Activated T-cell treated with anti-CD3 and anti-CD28 coated beads, Interleukin-2, amount 50 U/mL, for 72 hours (primary cell): ENCODE results near the gene SAMD3. TPM values are rescaled to one million over a fixed set of nuclear protein-coding genes. Genes with fewer than 3 reads are reported as not detected.
"Not testable (repeated sequence)": the region's sequence is repeated elsewhere in the genome, so short reads cannot be mapped to it uniquely, and the experiment has no call there.

Experiments used
- ATAC-seq, 2 donors: fragments of 150-1000 bp; cut with Tn5 transposase; replicated peaks in 1 of 2; 2 replicates each; pipeline ENCODE4 v1.10.0; 2021; ENCODE audit warnings: moderate library complexity in 2 of 2, mild to moderate bottlenecking in 1 of 2
- DNase-seq, 2 donors: peaks; one replicate each; pipeline ENCODE4 v3.0.0; 2021 to 2022; ENCODE audit warnings: mixed read lengths in 1 of 2
- H3K27ac Mint-ChIP-seq: one replicate; pipeline ENCODE4 v1.8.0; 2022; ENCODE audit warnings: mild to moderate bottlenecking, moderate library complexity, mixed read lengths
- H3K27me3 Mint-ChIP-seq: one replicate; pipeline ENCODE4 v1.8.0; 2022; ENCODE audit warnings: low read depth, mixed read lengths
- H3K36me3 Mint-ChIP-seq, 2 donors: one replicate each; pipeline ENCODE4 v1.8.0; 2022; ENCODE audit warnings: mixed read lengths in 2 of 2, mild to moderate bottlenecking in 1 of 2; ENCODE audit not compliant: insufficient read depth in 2 of 2
- H3K4me1 Mint-ChIP-seq: one replicate; pipeline ENCODE4 v1.8.0; 2022; ENCODE audit warnings: low read depth, mixed read lengths
- H3K4me3 Mint-ChIP-seq, 2 donors: one replicate each; pipeline ENCODE4 v1.8.0; 2022; ENCODE audit warnings: mild to moderate bottlenecking in 2 of 2, mixed read lengths in 2 of 2, moderate library complexity in 2 of 2
- H3K9me3 Mint-ChIP-seq, 2 donors: one replicate each; pipeline ENCODE4 v1.8.0; 2022; ENCODE audit warnings: mixed read lengths in 2 of 2
- total RNA-seq, 2 donors: library from RNA; stranded (reverse); gene quantifications; one replicate each; pipeline ENCODE4 v1.2.3, GENCODE V29; 2022

SAMD3 gene
- total RNA-seq, 2 donors from 2014 or later, result 3.8 to 4.6 TPM

- Mint-ChIP-seq H3K36me3 (peaks cover 3 to 5% of the 10 kb centered on the region in 2 donors), H3K4me1 (peaks cover 22% of the 10 kb centered on the region), H3K4me3 (no peak overlapping the region)
These were observed 18.4 kb downstream of the SAMD3 start for GRCh38 chr6:130204322-130204721.

GRCh38 chr6:130203370-130203769 is 19.4 kb downstream of the SAMD3 start:
- no peak for DNase-seq
- Mint-ChIP-seq H3K9me3 (peaks cover 0 to 1% of the 10 kb centered on the region in 2 donors), H3K27ac (peak overlapping the region; percentile 19), H3K36me3 (peaks cover 3 to 5% of the 10 kb centered on the region in 2 donors), H3K4me1 (peaks cover 22% of the 10 kb centered on the region), H3K4me3 (peak overlapping the region; percentile 9 to 35), H3K27me3 (no peaks in the 10 kb centered on the region)
- no peak for ATAC-seq

More at GRCh38 chr6:130204322-130204721, 18.4 kb downstream of the SAMD3 start:
- DNase-seq, result no peak
- no peak for ATAC-seq
- Mint-ChIP-seq H3K27me3 (no peaks in the 10 kb centered on the region), H3K27ac (no peak overlapping the region), H3K9me3 (peaks cover 0 to 1% of the 10 kb centered on the region in 2 donors)

DNA sequence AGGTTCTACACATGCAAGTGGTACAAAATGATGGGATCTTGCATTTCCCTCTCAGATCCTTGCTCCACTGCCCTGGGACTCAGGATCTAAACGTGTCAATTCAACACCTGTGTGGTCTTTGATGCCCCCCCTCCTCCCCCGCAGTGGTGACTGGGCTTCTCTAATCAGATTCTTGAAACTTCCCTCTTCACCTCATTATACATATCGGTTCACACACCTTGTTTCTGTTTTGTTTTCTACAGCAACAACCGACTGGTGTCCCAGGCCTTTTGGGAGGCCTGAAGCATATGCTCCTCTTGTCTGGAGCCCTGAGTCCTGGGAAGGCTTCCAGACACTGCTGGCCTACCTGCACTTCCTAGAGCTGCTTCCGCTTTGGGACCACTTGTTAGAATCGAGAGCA is 20.0 kb downstream of the SAMD3 start:
- Mint-ChIP-seq H3K9me3 (peaks cover 0 to 1% of the 10 kb centered on the region in 2 donors), H3K4me3 (peak overlapping the region; percentile 47 to 63), H3K27ac (peak overlapping the region; percentile 19), H3K27me3 (no peaks in the 10 kb centered on the region), H3K4me1 (peaks cover 22% of the 10 kb centered on the region), H3K36me3 (peaks cover 2 to 3% of the 10 kb centered on the region in 2 donors)
- peak; percentile 39 to 48 for ATAC-seq
- DNase-seq, result peak in 1 of 2 donors; percentile 22

DNA sequence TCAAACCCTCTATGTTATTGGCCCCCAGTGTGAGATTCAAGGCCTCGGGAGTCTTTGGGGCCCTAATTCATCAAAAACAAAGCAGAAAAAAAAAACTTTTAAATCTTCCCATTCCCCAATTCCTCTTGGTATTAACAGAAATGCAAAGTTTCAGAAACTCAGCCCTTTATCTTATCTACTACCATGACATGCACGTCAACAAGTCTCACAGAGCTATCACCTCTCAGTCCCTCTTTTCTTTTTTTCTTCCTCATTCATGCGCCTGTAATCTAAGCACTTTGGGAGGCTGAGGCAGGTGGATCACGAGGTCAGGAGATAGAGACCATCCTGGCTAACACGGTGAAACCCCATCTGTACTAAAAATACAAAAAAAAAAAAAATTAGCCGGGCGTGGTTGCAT is 22.7 kb downstream of the SAMD3 start:
- Mint-ChIP-seq H3K27ac (no peak overlapping the region), H3K9me3 (peaks cover 0 to 1% of the 10 kb centered on the region in 2 donors), H3K4me3 (no peak overlapping the region), H3K36me3 (peaks cover 1 to 4% of the 10 kb centered on the region in 2 donors), H3K4me1 (peaks cover 19% of the 10 kb centered on the region), H3K27me3 (no peaks in the 10 kb centered on the region)
- no peak for DNase-seq
- ATAC-seq, result no peak

GRCh38 chr6:130198483-130199035 is 24.2 kb downstream of the SAMD3 start:
- ATAC-seq (no peak), DNase-seq (no peak)
- Mint-ChIP-seq H3K27ac (no peak overlapping the region), H3K4me3 (no peak overlapping the region), H3K27me3 (no peaks in the 10 kb centered on the region), H3K36me3 (peaks cover 1 to 5% of the 10 kb centered on the region in 2 donors), H3K4me1 (peaks cover 27% of the 10 kb centered on the region), H3K9me3 (peaks cover 0 to 1% of the 10 kb centered on the region in 2 donors)

DNA sequence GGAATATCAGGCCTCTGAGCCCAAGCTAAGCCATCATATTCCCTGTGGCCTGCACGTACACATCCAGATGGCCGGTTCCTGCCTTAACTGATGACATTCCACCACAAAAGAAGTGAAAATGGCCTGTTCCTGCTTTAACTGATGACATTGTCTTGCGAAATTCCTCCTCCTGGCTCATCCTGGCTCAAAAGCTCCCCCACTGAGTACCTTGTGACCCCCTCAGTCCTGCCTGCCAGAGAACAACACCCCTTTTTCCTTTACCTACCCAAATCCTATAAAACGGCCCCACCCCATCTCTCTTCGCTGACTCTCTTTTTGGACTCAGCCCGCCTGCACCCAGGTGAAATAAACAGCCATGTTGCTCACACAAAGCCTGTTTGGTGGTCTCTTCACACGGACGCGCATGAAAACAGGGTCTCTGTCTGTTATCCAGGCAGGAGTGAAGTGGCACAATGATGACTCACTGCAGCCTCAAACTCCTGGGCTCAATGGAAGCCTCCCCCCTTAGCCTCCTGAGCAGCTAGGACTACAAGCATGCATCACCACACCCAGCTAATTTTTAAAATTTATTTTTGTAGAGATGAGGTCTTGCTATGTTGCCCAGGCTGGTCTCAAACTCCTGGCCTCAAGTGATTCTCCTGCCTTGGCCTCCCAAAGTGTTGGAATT is 24.8 kb downstream of the SAMD3 start:
- not testable (repeated sequence) for H3K9me3 Mint-ChIP-seq, H3K4me3 Mint-ChIP-seq, H3K27ac Mint-ChIP-seq, H3K27me3 Mint-ChIP-seq, DNase-seq, ATAC-seq
- H3K4me1 Mint-ChIP-seq, result peaks cover 27% of the 10 kb centered on the region
- peaks cover 5 to 10% of the 10 kb centered on the region in 2 donors for H3K36me3 Mint-ChIP-seq

GRCh38 chr6:130194434-130194833 is 28.3 kb downstream of the SAMD3 start:
- H3K4me3 Mint-ChIP-seq, H3K27me3 Mint-ChIP-seq, H3K27ac Mint-ChIP-seq, H3K9me3 Mint-ChIP-seq, ATAC-seq, DNase-seq: not testable (repeated sequence)
- Mint-ChIP-seq H3K4me1 (peaks cover 53% of the 10 kb centered on the region), H3K36me3 (peaks cover 4 to 15% of the 10 kb centered on the region in 2 donors)

DNA sequence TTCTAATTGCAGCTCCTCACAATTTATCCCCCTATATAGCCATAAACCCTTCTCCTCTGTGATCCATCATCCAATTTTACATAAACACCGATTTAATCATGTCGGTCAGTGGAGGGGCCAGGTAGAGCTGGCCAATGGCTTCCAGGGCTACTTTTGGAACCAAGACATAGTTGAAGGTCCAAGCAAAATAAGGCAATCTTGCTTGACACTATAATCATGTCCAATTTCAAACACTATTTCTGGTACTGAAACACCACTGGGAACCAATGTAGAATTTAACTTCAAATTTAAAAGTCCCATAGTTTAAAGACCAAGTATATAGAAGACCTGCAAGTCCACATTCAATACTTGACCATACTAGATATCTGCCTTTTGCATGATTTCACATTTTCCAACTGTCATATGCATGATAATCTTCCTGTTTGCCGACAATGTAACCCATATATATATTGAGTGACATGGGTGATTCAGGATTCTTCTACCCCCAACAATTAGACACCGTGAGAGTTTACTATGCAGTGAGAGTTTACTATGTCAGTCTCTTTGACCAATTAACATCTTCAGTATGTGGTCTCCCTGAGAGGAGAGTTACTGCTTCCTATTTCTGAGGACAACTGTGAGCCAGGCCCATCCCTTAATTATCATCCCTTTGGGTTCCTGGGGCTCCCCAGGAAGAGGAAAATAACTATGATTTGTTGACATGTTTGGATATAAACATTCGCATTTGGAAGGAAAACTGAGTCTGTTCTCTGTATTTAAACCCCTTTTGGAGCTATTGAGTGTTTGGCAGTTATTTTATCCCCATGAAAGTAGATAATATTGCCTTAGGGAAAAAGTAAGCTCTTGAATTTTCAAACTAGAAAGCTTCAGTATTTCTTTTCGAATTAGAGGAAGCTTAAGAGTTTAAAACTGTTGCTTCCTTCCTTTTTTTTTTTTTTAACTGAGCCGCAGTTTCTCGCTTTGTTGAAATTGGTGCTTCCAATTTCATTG is 31.8 kb downstream of the SAMD3 start:
- Mint-ChIP-seq H3K4me1 (peaks cover 80% of the 10 kb centered on the region), H3K27me3 (no peaks in the 10 kb centered on the region), H3K9me3 (peaks cover 0 to 1% of the 10 kb centered on the region in 2 donors), H3K36me3 (peaks cover 4 to 15% of the 10 kb centered on the region in 2 donors), H3K4me3 (peak overlapping the region; percentile 23 to 46), H3K27ac (no peak overlapping the region)
- peak in 1 of 2 donors; percentile 19 for ATAC-seq
- no peak for DNase-seq

DNA sequence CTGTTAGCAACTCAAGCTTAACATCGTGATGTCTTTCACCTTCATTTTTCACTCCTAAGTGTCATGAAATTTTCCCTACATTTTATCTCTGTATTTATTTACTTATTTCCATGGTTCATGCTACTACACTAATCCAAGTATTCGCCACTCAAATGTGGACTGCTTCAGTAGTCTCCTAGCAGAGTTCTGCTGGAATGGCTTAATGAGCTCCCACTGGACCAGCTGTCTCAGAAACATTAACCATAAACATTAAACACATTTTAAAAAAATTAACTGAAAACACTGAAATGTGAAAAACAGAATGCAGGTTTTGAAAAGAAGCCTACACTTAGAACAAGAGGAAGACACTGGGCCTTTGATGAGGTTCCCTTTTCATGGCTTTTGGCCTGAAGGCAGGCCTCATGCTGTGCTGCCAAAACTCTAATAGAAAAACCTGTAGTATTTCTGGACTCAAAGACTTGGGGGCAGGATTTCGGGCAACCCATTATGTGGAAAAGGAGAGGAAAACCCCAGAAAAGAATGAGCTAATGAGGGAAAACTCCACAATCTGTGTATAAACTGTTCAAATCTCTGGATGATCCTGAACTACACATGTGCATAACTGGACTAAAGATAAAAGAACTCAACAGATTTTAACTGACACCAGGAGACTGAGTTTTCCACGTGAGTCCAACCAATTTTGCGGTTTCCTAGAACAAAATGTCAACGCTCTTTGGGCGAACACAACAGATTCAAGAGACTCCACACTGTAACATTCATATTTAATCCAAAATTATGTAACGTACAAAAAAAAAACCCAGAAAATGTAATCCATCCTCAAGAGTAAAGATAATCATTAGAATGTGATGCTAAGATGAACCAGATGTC is 33.0 kb downstream of the SAMD3 start:
- DNase-seq (no peak), ATAC-seq (no peak)
- Mint-ChIP-seq H3K9me3 (peaks cover 0 to 1% of the 10 kb centered on the region in 2 donors), H3K36me3 (peaks cover 4 to 14% of the 10 kb centered on the region in 2 donors), H3K27me3 (no peaks in the 10 kb centered on the region), H3K4me3 (peak overlapping the region in 1 of 2 donors; percentile 14), H3K4me1 (peaks cover 88% of the 10 kb centered on the region), H3K27ac (peak overlapping the region; percentile 26)

GRCh38 chr6:130188207-130188899 is 34.4 kb downstream of the SAMD3 start:
- peaks cover 89% of the 10 kb centered on the region for H3K4me1 Mint-ChIP-seq
- DNase-seq (no peak), ATAC-seq (no peak)
- peaks cover 3 to 11% of the 10 kb centered on the region in 2 donors for H3K36me3 Mint-ChIP-seq
- H3K27me3 Mint-ChIP-seq, result no peaks in the 10 kb centered on the region
- no peak overlapping the region for H3K27ac Mint-ChIP-seq
- H3K9me3 Mint-ChIP-seq, result peaks cover 0 to 1% of the 10 kb centered on the region in 2 donors
- H3K4me3 Mint-ChIP-seq, result peak overlapping the region; percentile 4 to 5

DNA sequence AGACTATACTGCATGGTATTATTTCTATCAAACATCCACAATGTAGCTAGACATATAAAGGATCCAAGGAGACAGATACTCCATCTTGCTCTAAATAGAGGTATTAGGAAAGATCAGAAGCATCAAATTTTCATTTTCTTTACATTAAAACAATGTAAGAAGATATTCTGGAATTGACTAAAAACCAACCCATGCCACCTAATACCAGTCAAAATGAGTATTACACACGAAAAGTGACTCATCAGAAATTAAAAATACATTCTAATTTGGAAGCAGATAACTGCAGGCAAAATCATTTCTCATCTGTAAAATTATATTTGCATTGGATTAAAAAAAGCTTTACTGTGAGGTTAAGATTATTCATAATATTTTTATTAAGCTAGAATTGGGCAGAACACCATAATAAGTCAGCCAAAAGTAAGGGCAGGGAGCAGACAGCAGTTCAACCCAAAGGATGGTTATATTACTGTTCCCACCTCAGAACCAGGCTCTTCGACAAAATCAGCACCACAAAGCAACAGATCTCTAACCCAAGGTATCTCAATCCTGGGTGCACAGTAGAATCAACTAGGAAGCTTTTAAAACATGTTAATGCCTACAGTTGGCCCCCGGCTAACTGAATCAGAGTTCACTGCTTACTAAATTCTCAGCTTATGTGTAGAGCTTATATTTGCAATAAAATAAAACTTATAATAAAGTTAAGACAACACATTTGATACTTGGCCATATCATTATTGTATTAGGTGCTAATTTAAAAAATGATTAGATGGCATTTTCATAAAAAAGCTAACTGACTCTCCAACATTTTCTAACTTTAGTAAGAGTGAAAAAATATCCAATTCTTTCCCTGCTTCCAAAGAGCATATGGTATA is 35.2 kb downstream of the SAMD3 start:
- Mint-ChIP-seq H3K27ac (no peak overlapping the region), H3K27me3 (no peaks in the 10 kb centered on the region), H3K9me3 (no peaks in the 10 kb centered on the region), H3K4me3 (peak overlapping the region in 1 of 2 donors; percentile 42), H3K36me3 (peaks cover 0 to 3% of the 10 kb centered on the region in 2 donors), H3K4me1 (peaks cover 81% of the 10 kb centered on the region)
- ATAC-seq (peak; percentile 71 to 73), DNase-seq (no peak)
